ENCODE results near the gene KCTD10. TPM values are rescaled to one million over a fixed set of nuclear protein-coding genes. Genes with fewer than 3 reads are reported as not detected.

Gene KCTD10
- total and polyA plus RNA-seq, 9 of the 15 experiments (the other 6 are each of a cell fraction or from before 2014, with no cell fraction given): 1.9 to 37.5 (median 15.7) TPM

GRCh38 chr12:109477963-109478315 is 839 bp upstream of the KCTD10 start (continued):
- TF ChIP-seq UBTF (IDR thresholded peaks at IDR 0.05; ENCODE audit: borderline replicate concordance in 1 of 2, low read depth in 2 of 2, low read length in 2 of 2) (no peak), BRD9 (IDR thresholded peaks at IDR 0.05; ENCODE audit: low read depth, partially characterized antibody) (peak; percentile 45), CHD1 (IDR thresholded peaks at IDR 0.05; ENCODE audit: low read length) (no peak), MAFG (tag; conservative IDR thresholded peaks at IDR 0.05) (no peak), POLR3A (IDR thresholded peaks at IDR 0.05; ENCODE audit: borderline replicate concordance, extremely low read depth, insufficient read depth, insufficient read length) (no peak), BCOR (IDR thresholded peaks at IDR 0.05) (peak; percentile 26; the same call in 1 of the 2 replicates), FOXK2 (conservative IDR thresholded peaks at IDR 0.05 in 1 of 2, IDR thresholded peaks at IDR 0.05 in 1 of 2; ENCODE audit: low read depth in 2 of 2) (no peak), RBM25 (IDR thresholded peaks at IDR 0.05; ENCODE audit: low read depth, low read length, severe bottlenecking) (peak; percentile 80), GMEB1 (CRISPR knock-in tag; IDR thresholded peaks at IDR 0.05) (no peak), MBD1 (CRISPR knock-in tag; IDR thresholded peaks at IDR 0.05) (no peak), PHF8 (IDR thresholded peaks at IDR 0.05; ENCODE audit: borderline replicate concordance, low read length) (no peak), TAF15 (IDR thresholded peaks at IDR 0.05; ENCODE audit: low read depth, low read length) (no peak), BHLHE40 (IDR thresholded peaks at IDR 0.05; ENCODE audit: low read length) (0 out of 2 replicates have a peak, but pooled peaks have one; percentile 1), CREB1 (IDR thresholded peaks at IDR 0.05) (no peak), CREB1 (CRISPR knock-in tag; IDR thresholded peaks at IDR 0.05) (no peak), ETV5 (CRISPR knock-in tag; IDR thresholded peaks at IDR 0.05; ENCODE audit: low read depth) (no peak), ZNF133 (CRISPR knock-in tag; IDR thresholded peaks at IDR 0.05) (no peak), OTX1 (CRISPR knock-in tag; IDR thresholded peaks at IDR 0.05) (no peak)
